PC-3 (cell line): Measurements from ENCODE around the gene MARK3. TPM values are rescaled to one million over a fixed set of nuclear protein-coding genes. Genes with fewer than 3 reads are reported as not detected.
"Not testable (repeated sequence)": the region's sequence is repeated elsewhere in the genome, so short reads cannot be mapped to it uniquely, and the experiment has no call there.

Experiments
- ATAC-seq: fragments of 200-7000 bp; cut with Tn5 transposase; 2 replicates; pipeline ENCODE4 v1.9.1; 2020; ENCODE audit warnings: mild to moderate bottlenecking, moderate library complexity
- BruUV-seq: library from RNA; stranded (reverse); fragments of 400-500 nt; replicated peaks from 2 replicates; lab custom pipeline; 2021; lab: Mats Ljungman, UMichigan
- CTCF ChIA-PET: fragments of 300-600 bp; sonication (Branson Sonifier 250); formaldehyde crosslinking; loops from one replicate; lab custom pipeline; 2022; ENCODE audit warnings: antibody characterized with exemption; lab: Charles Lee
- POLR2A ChIA-PET: fragments of 300-600 bp; sonication (Branson Sonifier 250); formaldehyde crosslinking; loops from one replicate; lab custom pipeline; 2022; ENCODE audit warnings: antibody characterized with exemption; ENCODE audit not compliant: unreplicated experiment; lab: Charles Lee
- DNase-seq: peaks from one replicate; pipeline ENCODE4 v3.0.0-alpha.2; 2015
- H2AFZ ChIP-seq: fragments of 300-600 bp; sonication (generic); 2 replicates; pipeline ENCODE4 v1.6.0; 2016; ENCODE audit warnings: antibody characterized with exemption, low read length
- H3F3A ChIP-seq: fragments of 300-600 bp; sonication (generic); one replicate; pipeline ENCODE4 v1.6.0; 2017; ENCODE audit warnings: antibody characterized with exemption, low read length, control low read depth, mild to moderate bottlenecking; ENCODE audit not compliant: unreplicated experiment
- H3K27ac ChIP-seq: fragments of 300-600 bp; sonication (generic); 2 replicates; pipeline ENCODE4 v1.5.1; 2016; ENCODE audit warnings: mild to moderate bottlenecking, low read length
- H3K27me3 ChIP-seq: fragments of 300-600 bp; sonication (generic); 2 replicates; pipeline ENCODE4 v1.6.1; 2016; ENCODE audit warnings: low read length, mixed read lengths
- H3K36me3 ChIP-seq: fragments of 300-600 bp; sonication (generic); 2 replicates; pipeline ENCODE4 v1.6.1; 2016; ENCODE audit warnings: low read depth, mixed run types, low read length, mixed read lengths
- H3K4me1 ChIP-seq: fragments of 300-600 bp; sonication (generic); 2 replicates; pipeline ENCODE4 v1.5.1; 2016; ENCODE audit warnings: low read length; ENCODE audit not compliant: insufficient read depth
- H3K4me2 ChIP-seq: fragments of 300-600 bp; sonication (generic); 2 replicates; pipeline ENCODE4 v1.6.0; 2016; ENCODE audit warnings: low read length
- H3K4me3 ChIP-seq: fragments of 300-600 bp; sonication (generic); 2 replicates; pipeline ENCODE4 v1.5.1; 2016; ENCODE audit warnings: mild to moderate bottlenecking, low read length, mixed read lengths
- H3K79me2 ChIP-seq: fragments of 300-600 bp; sonication (generic); 2 replicates; pipeline ENCODE4 v1.6.1; 2017; ENCODE audit warnings: low read length, mixed read lengths
- H3K9ac ChIP-seq: fragments of 300-600 bp; sonication (generic); 2 replicates; pipeline ENCODE4 v1.6.0; 2016; ENCODE audit warnings: mild to moderate bottlenecking, low read length
- H3K9me2 ChIP-seq: fragments of 300-600 bp; sonication (generic); replicated peaks from 2 replicates; pipeline ENCODE4 v1.6.1; 2016; ENCODE audit warnings: mixed run types, low read length, mixed read lengths
- H3K9me3 ChIP-seq: fragments of 300-600 bp; sonication (generic); 2 replicates; pipeline ENCODE4 v1.6.1; 2016; ENCODE audit warnings: low read length, mixed read lengths
- H4K20me1 ChIP-seq: fragments of 300-600 bp; sonication (generic); 2 replicates; pipeline ENCODE4 v1.6.1; 2016; ENCODE audit warnings: low read length, mixed read lengths
- CTCF ChIP-seq: fragments of 300-600 bp; sonication (generic); conservative IDR thresholded peaks from 2 replicates; pipeline ENCODE4 v1.5.1; 2017; ENCODE audit warnings: antibody characterized with exemption, low read depth, mild to moderate bottlenecking, low read length
- EZH2 ChIP-seq: fragments of 300-600 bp; sonication (generic); IDR thresholded peaks from one replicate; pipeline ENCODE4 v1.6.1; 2017; ENCODE audit warnings: antibody characterized with exemption, mild to moderate bottlenecking, low read length; ENCODE audit not compliant: unreplicated experiment
- EZH2phosphoT487 ChIP-seq: fragments of 300-600 bp; sonication (generic); IDR thresholded peaks from 2 replicates; pipeline ENCODE4 v1.6.1; 2018; ENCODE audit warnings: mild to moderate bottlenecking, antibody characterized with exemption, low read length, borderline replicate concordance
- intact Hi-C: fragments of 100-400 bp; cut with micrococcal nuclease; formaldehyde crosslinking; loops from 2 replicates; pipeline ENCODE4 v1.9.0; 2023
- total RNA-seq: library from RNA; depleted of rRNA; stranded (reverse); fragments of >200 nt; gene quantifications from 2 replicates; pipeline ENCODE4 v1.2.3, GENCODE V29; 2014

The MARK3 gene
- total RNA-seq, 1 experiment from 2014 or later = 69.9 TPM

- no peak overlapping the region for H3K4me2 ChIP-seq
- intact Hi-C loops = no loop called here
- no peak overlapping the region for H3K27ac ChIP-seq
- H3K4me3 ChIP-seq = no peak overlapping the region
- no peak overlapping the region for H2AFZ ChIP-seq
- POLR2A ChIA-PET = no interaction called here
- no peak for ATAC-seq
- peaks cover 20% of the 10 kb centered on the region for H3K4me1 ChIP-seq
- DNase-seq = no peak
- no peaks in the 10 kb centered on the region for H3K9me3 ChIP-seq
- no peaks in the 10 kb centered on the region for H3K9me2 ChIP-seq
- no peaks in the 10 kb centered on the region for H4K20me1 ChIP-seq
- CTCF ChIA-PET = no interaction called here
- peaks cover 6% of the 10 kb centered on the region for H3F3A ChIP-seq
- H3K27me3 ChIP-seq = no peaks in the 10 kb centered on the region
- H3K36me3 ChIP-seq = no peaks in the 10 kb centered on the region
- TF ChIP-seq CTCF (no peak), EZH2phosphoT487 (no peak), EZH2 (no peak)
- no TSS peak for BruUV-seq
- no peaks in the 10 kb centered on the region for H3K79me2 ChIP-seq
- H3K9ac ChIP-seq = no peak overlapping the region
These were observed 29.1 kb upstream of the MARK3 start for GRCh38 chr14:103356024-103356682.

GRCh38 chr14:103357552-103357951, 27.7 kb upstream of the MARK3 start:
- H2AFZ ChIP-seq, intact Hi-C loops: not testable (repeated sequence)

GRCh38 chr14:103360548-103360947, 24.7 kb upstream of the MARK3 start:
- Histone ChIP-seq H3F3A (peaks cover 7% of the 10 kb centered on the region), H3K4me2 (no peak overlapping the region), H3K27me3 (no peaks in the 10 kb centered on the region), H3K9me2 (no peaks in the 10 kb centered on the region), H3K9ac (no peak overlapping the region), H3K9me3 (peaks cover 7% of the 10 kb centered on the region; the same call in 1 of the 2 replicates), H4K20me1 (no peaks in the 10 kb centered on the region), H3K79me2 (no peaks in the 10 kb centered on the region), H3K4me1 (peaks cover 20% of the 10 kb centered on the region), H2AFZ (no peak overlapping the region; the same call in 1 of the 2 replicates), H3K4me3 (no peak overlapping the region), H3K27ac (no peak overlapping the region), H3K36me3 (no peaks in the 10 kb centered on the region)
- no peak for TF ChIP-seq EZH2phosphoT487
- TF ChIP-seq EZH2 = no peak
- no peak for TF ChIP-seq CTCF
- intact Hi-C loops = no loop called here
- no TSS peak for BruUV-seq
- POLR2A ChIA-PET = no interaction called here
- CTCF ChIA-PET = interaction anchor here (0.6 kb wide), 1 partner anchor 16 kb away, joined by 4 read pairs; no protein-coding TSS in a partner anchor
- ATAC-seq (no peak), DNase-seq (no peak)

More at GRCh38 chr14:103357552-103357951, 27.7 kb upstream of the MARK3 start:
- CTCF ChIA-PET, BruUV-seq, H3K36me3 ChIP-seq, H3K27ac ChIP-seq, DNase-seq, ATAC-seq, H3K9me2 ChIP-seq, H3K4me3 ChIP-seq, H3K79me2 ChIP-seq, H3K4me2 ChIP-seq, H3K9me3 ChIP-seq, H3K9ac ChIP-seq, H4K20me1 ChIP-seq, H3K27me3 ChIP-seq: not testable (repeated sequence)
- POLR2A ChIA-PET = interaction anchor here (0.6 kb wide), 1 partner anchor 26 kb away, joined by 8 read pairs; no protein-coding TSS in a partner anchor
- Histone ChIP-seq H3K4me1 (peaks cover 32% of the 10 kb centered on the region), H3F3A (peaks cover 11% of the 10 kb centered on the region)
